ENCODE data around the gene TMEM17.
A peak's percentile ranks its signal among the peaks of the same experiment; 100 is the strongest.

The TMEM17 gene

GRCh38 chr2:62505750-62506420 lies at the start of gene TMEM17:
Gene TMEM17 (minus strand): TSS chr2:62506195. CDS start chr2:62506129, 66 bp downstream.
- H3F3A ChIP-seq (ENCODE audit: insufficient read depth): no peaks in the 10 kb centered on the region

GRCh38 chr2:62554440-62554839 lies 48.4 kb upstream of the TMEM17 start:
- TF ChIP-seq CTCF (IDR thresholded peaks at IDR 0.05; ENCODE audit: insufficient read depth, low read length, poor library complexity, severe bottlenecking) (no peak), EZH2phosphoT487 (conservative IDR thresholded peaks at IDR 0.05; ENCODE audit: low read length) (no peak)
- no peaks in the 10 kb centered on the region for H3K9me2 ChIP-seq (replicated peaks; ENCODE audit: insufficient read depth, low read length)
- no peak overlapping the region for H3K9ac ChIP-seq (ENCODE audit: low read length)
- H3K4me3 ChIP-seq (ENCODE audit: insufficient read depth, low read length, poor library complexity, severe bottlenecking): no peak overlapping the region
- H3K79me2 ChIP-seq (ENCODE audit: insufficient read depth, low read length): no peaks in the 10 kb centered on the region
- no peak overlapping the region for H2AFZ ChIP-seq (ENCODE audit: low read depth, low read length, severe bottlenecking)
- 0 out of 2 replicates have a peak, but pooled peaks cover 3% of the 10 kb centered on the region for H3K27me3 ChIP-seq (ENCODE audit: low read length)
- no peaks in the 10 kb centered on the region for H3K9me3 ChIP-seq (ENCODE audit: insufficient read depth, low read length)
- H3K4me2 ChIP-seq (ENCODE audit: low read depth, low read length, poor library complexity, severe bottlenecking): no peak overlapping the region
- H3F3A ChIP-seq (ENCODE audit: insufficient read depth): no peaks in the 10 kb centered on the region
- no peaks in the 10 kb centered on the region for H3K36me3 ChIP-seq (ENCODE audit: low read length)
- no peaks in the 10 kb centered on the region for H4K20me1 ChIP-seq (ENCODE audit: low read depth, low read length)
- H3K27ac ChIP-seq (ENCODE audit: low read depth, low read length): no peak overlapping the region

More at GRCh38 chr2:62505750-62506420, at the start of gene TMEM17:
- Histone ChIP-seq H3K27me3 (ENCODE audit: low read length) (no peaks in the 10 kb centered on the region), H4K20me1 (ENCODE audit: low read depth, low read length) (no peaks in the 10 kb centered on the region), H3K4me3 (ENCODE audit: insufficient read depth, low read length, poor library complexity, severe bottlenecking) (peak within 1 kb of the TSS; percentile 47), H3K9ac (ENCODE audit: low read length) (peak within 1 kb of the TSS; percentile 37), H3K79me2 (ENCODE audit: insufficient read depth, low read length) (no peaks in the 10 kb centered on the region), H3K36me3 (ENCODE audit: low read length) (no peaks in the 10 kb centered on the region), H2AFZ (ENCODE audit: low read depth, low read length, severe bottlenecking) (peak within 1 kb of the TSS; percentile 36), H3K9me3 (ENCODE audit: insufficient read depth, low read length) (no peaks in the 10 kb centered on the region), H3K4me2 (ENCODE audit: low read depth, low read length, poor library complexity, severe bottlenecking) (peak within 1 kb of the TSS; percentile 49), H3K9me2 (replicated peaks; ENCODE audit: insufficient read depth, low read length) (no peaks in the 10 kb centered on the region), H3K27ac (ENCODE audit: low read depth, low read length) (no peak within 1 kb of the TSS)
- TF ChIP-seq EZH2phosphoT487 (conservative IDR thresholded peaks at IDR 0.05; ENCODE audit: low read length) (no peak), CTCF (IDR thresholded peaks at IDR 0.05; ENCODE audit: insufficient read depth, low read length, poor library complexity, severe bottlenecking) (no peak)

GRCh38 chr2:62550461-62550860 lies 44.5 kb upstream of the TMEM17 start:
- Histone ChIP-seq H3K4me2 (ENCODE audit: low read depth, low read length, poor library complexity, severe bottlenecking) (no peak overlapping the region), H3K27me3 (ENCODE audit: low read length) (no peaks in the 10 kb centered on the region), H2AFZ (ENCODE audit: low read depth, low read length, severe bottlenecking) (no peak overlapping the region), H3K9me2 (replicated peaks; ENCODE audit: insufficient read depth, low read length) (no peaks in the 10 kb centered on the region), H3K27ac (ENCODE audit: low read depth, low read length) (no peak overlapping the region), H3K9me3 (ENCODE audit: insufficient read depth, low read length) (no peaks in the 10 kb centered on the region), H3K36me3 (ENCODE audit: low read length) (no peaks in the 10 kb centered on the region), H3K4me3 (ENCODE audit: insufficient read depth, low read length, poor library complexity, severe bottlenecking) (no peak overlapping the region), H3K9ac (ENCODE audit: low read length) (no peak overlapping the region), H4K20me1 (ENCODE audit: low read depth, low read length) (no peaks in the 10 kb centered on the region), H3K79me2 (ENCODE audit: insufficient read depth, low read length) (no peaks in the 10 kb centered on the region), H3F3A (ENCODE audit: insufficient read depth) (no peaks in the 10 kb centered on the region)
- TF ChIP-seq EZH2phosphoT487 (conservative IDR thresholded peaks at IDR 0.05; ENCODE audit: low read length) (no peak), CTCF (IDR thresholded peaks at IDR 0.05; ENCODE audit: insufficient read depth, low read length, poor library complexity, severe bottlenecking) (no peak)

Data from SU-DHL-6 (cell line).